Hepatocyte (in vitro differentiated cells): Measurements from ENCODE around the gene NAA11. TPM values are rescaled to one million over a fixed set of nuclear protein-coding genes. Genes with fewer than 3 reads are reported as not detected.

Experiments
- DNase-seq: peaks from one replicate; pipeline ENCODE4 v3.0.0-alpha.2; 2016; ENCODE audit warnings: low spot score
- H2AFZ ChIP-seq: fragments of 200-600 bp; sonication (generic); 2 replicates; pipeline ENCODE4 v1.6.0; 2016; ENCODE audit warnings: antibody characterized with exemption, mild to moderate bottlenecking
- H3K27ac ChIP-seq: fragments of 200-600 bp; sonication (generic); 2 replicates; pipeline ENCODE4 v1.5.1; 2016; ENCODE audit warnings: mild to moderate bottlenecking
- H3K27me3 ChIP-seq: fragments of 200-600 bp; sonication (generic); 2 replicates; pipeline ENCODE4 v1.6.1; 2016
- H3K36me3 ChIP-seq: fragments of 200-600 bp; sonication (generic); replicated peaks from 2 replicates; pipeline ENCODE4 v1.5.1; 2016; ENCODE audit warnings: low read depth; ENCODE audit not compliant: insufficient read depth
- H3K4me1 ChIP-seq: fragments of 200-600 bp; sonication (generic); 2 replicates; pipeline ENCODE4 v1.5.1; 2016; ENCODE audit warnings: mild to moderate bottlenecking, moderate library complexity; ENCODE audit not compliant: insufficient read depth
- H3K4me2 ChIP-seq: fragments of 200-600 bp; sonication (generic); 2 replicates; pipeline ENCODE4 v1.6.0; 2016
- H3K4me3 ChIP-seq: fragments of 200-600 bp; sonication (generic); 2 replicates; pipeline ENCODE4 v1.5.1; 2016; ENCODE audit warnings: mild to moderate bottlenecking
- H3K79me2 ChIP-seq: fragments of 200-600 bp; sonication (generic); 2 replicates; pipeline ENCODE4 v1.6.0; 2017; ENCODE audit warnings: mild to moderate bottlenecking
- H3K9me2 ChIP-seq: fragments of 200-600 bp; sonication (generic); replicated peaks from 2 replicates; pipeline ENCODE4 v1.6.0; 2017; ENCODE audit warnings: mild to moderate bottlenecking; ENCODE audit not compliant: insufficient read depth
- H3K9me3 ChIP-seq: fragments of 200-600 bp; sonication (generic); 2 replicates; pipeline ENCODE4 v1.5.1; 2016; ENCODE audit warnings: low read depth, mild to moderate bottlenecking
- H4K20me1 ChIP-seq: fragments of 200-600 bp; sonication (generic); 2 replicates; pipeline ENCODE4 v1.6.0; 2016; ENCODE audit warnings: mild to moderate bottlenecking; ENCODE audit not compliant: insufficient read depth, poor library complexity, severe bottlenecking
- EZH2 ChIP-seq: fragments of 200-600 bp; sonication (generic); IDR thresholded peaks from 2 replicates; pipeline ENCODE4 v1.6.1; 2016; ENCODE audit warnings: antibody characterized with exemption, mild to moderate bottlenecking, borderline replicate concordance
- EZH2phosphoT487 ChIP-seq: fragments of 200-600 bp; sonication (generic); IDR thresholded peaks from one replicate; pipeline ENCODE4 v1.6.1; 2018; ENCODE audit warnings: antibody characterized with exemption, mild to moderate bottlenecking, low read depth, moderate library complexity; ENCODE audit not compliant: unreplicated experiment, severe bottlenecking
- whole genome bisulfite sequencing: methylation state at CpG from one replicate; pipeline ENCODE4 v1.1.6; 2016; ENCODE audit warnings: low lambda C conversion rate; ENCODE audit errors: missing lambda C conversion rate; 5-methylcytosine and 5-hydroxymethylcytosine counted together
- polyA plus RNA-seq: library from polyadenylated mRNA; unstranded; fragments of >200 nt; fragmentation: Nextera tagmentation; extraction: Ambion mirVana; gene quantifications from 2 replicates; pipeline ENCODE4 v1.2.1, GENCODE V29; 2016
- total RNA-seq: library from RNA; depleted of rRNA; stranded (reverse); fragments of >200 nt; gene quantifications from 2 replicates; pipeline ENCODE4 v1.2.3, GENCODE V29; 2014
- TF ChIP-seq, protein P1 (sequence below): fragments of 200-600 bp; sonication (generic); IDR thresholded peaks from 2 replicates; pipeline ENCODE4 v1.5.1; 2016; ENCODE audit warnings: antibody characterized with exemption, mild to moderate bottlenecking; ENCODE audit not compliant: poor library complexity

Gene NAA11
- total and polyA plus RNA-seq, 2 experiments from 2014 or later: not detected

DNA sequence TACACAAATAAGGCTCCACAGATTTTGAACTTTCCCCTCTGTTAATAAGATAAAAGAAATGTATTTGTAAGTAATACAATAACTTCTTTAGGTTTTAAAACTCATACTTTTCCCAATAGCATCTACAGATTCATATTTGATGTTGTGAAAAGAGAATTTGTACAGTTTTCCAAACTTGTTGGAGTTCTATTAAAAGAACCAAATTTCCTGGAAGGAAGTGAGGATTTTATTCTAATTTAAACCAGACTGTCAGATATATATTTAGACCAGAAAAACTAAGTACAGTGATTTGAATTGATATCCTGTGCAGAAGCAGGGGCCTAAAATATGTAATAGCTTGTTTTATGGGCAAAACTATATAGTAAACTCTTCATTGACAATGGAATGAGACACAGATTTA lies 53.7 kb downstream of the NAA11 start:
- no peak overlapping the region for H3K27ac ChIP-seq
- H3K4me3 ChIP-seq: no peak overlapping the region
- H3K9me2 ChIP-seq: no peaks in the 10 kb centered on the region
- no peaks in the 10 kb centered on the region for H3K36me3 ChIP-seq
- no peaks in the 10 kb centered on the region for H3K79me2 ChIP-seq
- no peaks in the 10 kb centered on the region for H4K20me1 ChIP-seq
- TF ChIP-seq, protein P1, sequence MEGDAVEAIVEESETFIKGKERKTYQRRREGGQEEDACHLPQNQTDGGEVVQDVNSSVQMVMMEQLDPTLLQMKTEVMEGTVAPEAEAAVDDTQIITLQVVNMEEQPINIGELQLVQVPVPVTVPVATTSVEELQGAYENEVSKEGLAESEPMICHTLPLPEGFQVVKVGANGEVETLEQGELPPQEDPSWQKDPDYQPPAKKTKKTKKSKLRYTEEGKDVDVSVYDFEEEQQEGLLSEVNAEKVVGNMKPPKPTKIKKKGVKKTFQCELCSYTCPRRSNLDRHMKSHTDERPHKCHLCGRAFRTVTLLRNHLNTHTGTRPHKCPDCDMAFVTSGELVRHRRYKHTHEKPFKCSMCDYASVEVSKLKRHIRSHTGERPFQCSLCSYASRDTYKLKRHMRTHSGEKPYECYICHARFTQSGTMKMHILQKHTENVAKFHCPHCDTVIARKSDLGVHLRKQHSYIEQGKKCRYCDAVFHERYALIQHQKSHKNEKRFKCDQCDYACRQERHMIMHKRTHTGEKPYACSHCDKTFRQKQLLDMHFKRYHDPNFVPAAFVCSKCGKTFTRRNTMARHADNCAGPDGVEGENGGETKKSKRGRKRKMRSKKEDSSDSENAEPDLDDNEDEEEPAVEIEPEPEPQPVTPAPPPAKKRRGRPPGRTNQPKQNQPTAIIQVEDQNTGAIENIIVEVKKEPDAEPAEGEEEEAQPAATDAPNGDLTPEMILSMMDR: no peak
- TF ChIP-seq EZH2 (no peak), EZH2phosphoT487 (no peak)
- H3K9me3 ChIP-seq: no peaks in the 10 kb centered on the region
- H3K27me3 ChIP-seq: no peaks in the 10 kb centered on the region
- DNase-seq: no peak
- no peak overlapping the region for H3K4me2 ChIP-seq
- H3K4me1 ChIP-seq: no peaks in the 10 kb centered on the region
- H2AFZ ChIP-seq: no peak overlapping the region

- no peaks in the 10 kb centered on the region for H3K4me1 ChIP-seq
- H4K20me1 ChIP-seq: no peaks in the 10 kb centered on the region
- no peaks in the 10 kb centered on the region for H3K27me3 ChIP-seq
- H3K27ac ChIP-seq: no peak overlapping the region
- H3K9me3 ChIP-seq: no peaks in the 10 kb centered on the region
- H3K9me2 ChIP-seq: no peaks in the 10 kb centered on the region
- H3K79me2 ChIP-seq: no peaks in the 10 kb centered on the region
- H3K4me2 ChIP-seq: no peak overlapping the region
- TF ChIP-seq, protein P1: no peak
- no peak for TF ChIP-seq EZH2
- no peak for TF ChIP-seq EZH2phosphoT487
- DNase-seq: no peak
- whole genome bisulfite sequencing: 80% methylated on average over 1 of the region's 1 CpG
- H3K36me3 ChIP-seq: no peaks in the 10 kb centered on the region
- H2AFZ ChIP-seq: no peak overlapping the region
- H3K4me3 ChIP-seq: no peak overlapping the region
Observed at GRCh38 chr4:79267671-79268070, 58.2 kb downstream of the NAA11 start.

Other genes with a start within 250 kb of the NAA11 start
- not detected in 2 replicates for gene GK2, start 82.2 kb upstream of the NAA11 start, total RNA-seq
- not detected in 2 replicates for gene GK2, start 82.2 kb upstream of the NAA11 start, polyA plus RNA-seq